Measurements from ENCODE around the gene NOX1.
"Not testable (repeated sequence)": the region's sequence is repeated elsewhere in the genome, so short reads cannot be mapped to it uniquely, and the experiment has no call there.

The NOX1 gene

DNA sequence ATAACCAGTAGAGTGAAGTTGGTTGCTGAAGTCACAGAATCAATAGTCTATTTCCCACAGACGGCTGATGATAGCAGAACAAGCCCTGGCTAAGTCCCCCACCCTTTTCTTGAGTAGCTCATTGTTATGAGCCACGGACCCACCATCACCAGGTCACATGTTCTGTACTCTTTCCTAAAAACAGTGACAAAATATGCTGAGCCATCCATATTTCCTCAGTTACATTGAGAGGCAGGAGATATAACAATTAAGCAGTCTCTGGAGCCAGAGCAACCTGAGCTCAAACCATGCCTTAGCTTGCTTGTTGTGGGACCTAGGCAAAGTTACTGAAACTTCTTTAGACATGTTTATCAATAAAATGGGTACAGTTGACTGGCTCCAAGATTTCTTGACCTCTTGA lies 56.8 kb downstream of the NOX1 start:
- no peak for DNase-seq

DNA sequence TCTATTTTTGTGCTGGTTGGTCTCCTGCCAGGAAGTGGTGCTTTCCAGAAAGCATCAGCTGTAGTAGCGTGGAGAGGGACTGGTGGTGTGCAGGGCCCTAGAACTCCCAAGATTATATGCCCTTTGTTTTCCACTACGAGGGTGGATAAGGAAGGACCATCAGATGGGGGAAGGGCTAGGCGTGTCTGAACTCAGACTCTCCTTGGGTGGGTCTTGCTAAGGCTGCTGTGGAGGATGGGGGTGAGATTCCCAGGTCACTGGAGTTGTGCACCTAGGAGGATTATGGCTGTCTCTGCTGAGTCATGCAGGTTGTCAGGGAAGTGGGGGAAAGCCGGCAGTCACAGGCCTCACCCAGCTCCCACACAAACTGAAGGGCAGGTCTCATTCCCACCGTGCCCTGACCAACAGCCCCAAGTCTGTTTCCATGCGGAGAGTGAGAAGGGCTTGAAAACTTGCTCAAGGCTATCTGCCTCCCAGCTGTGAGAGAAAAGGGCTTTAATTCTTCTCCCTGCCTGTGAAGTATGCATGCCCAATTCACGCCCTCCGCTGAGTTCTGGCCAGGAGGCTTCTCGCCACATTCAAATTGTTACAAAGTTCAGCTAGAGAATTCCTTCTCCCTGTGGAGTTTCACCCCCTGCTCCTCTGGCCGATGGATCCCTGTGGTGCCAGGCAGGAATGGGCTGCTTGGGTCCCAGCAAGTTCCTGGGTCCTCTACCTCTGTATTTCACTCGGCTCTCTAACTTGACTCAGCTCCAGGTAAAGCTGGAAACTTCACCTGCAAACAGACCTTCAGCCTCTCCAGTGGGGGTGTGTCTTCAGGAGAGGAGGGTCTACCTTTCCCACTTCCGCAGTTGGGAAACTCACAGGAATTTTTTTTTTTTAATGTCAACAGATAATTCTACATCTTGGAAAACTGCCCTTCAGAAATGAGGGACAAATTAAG lies 61.7 kb downstream of the NOX1 start:
- no peak for DNase-seq

DNA sequence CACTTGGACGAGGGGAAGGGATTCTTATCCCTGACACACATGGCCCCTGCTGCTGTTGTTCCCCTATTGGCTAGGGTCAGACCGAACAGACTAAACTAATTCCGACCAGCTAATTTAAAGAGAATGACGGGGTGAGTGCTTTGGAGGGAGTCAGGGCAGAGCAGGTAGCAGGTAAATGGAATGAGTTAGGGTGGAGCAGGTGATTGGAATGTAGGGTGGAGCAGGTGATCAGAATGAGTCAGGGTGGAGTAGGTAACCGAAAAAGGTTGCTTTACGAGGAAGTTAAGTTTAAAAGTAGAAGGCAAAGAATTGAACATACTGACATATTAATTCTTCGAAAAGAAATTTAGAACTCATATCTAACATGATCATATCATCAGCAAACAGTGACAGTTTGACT lies 65.9 kb downstream of the NOX1 start:
- DNase-seq: not testable (repeated sequence)

DNA sequence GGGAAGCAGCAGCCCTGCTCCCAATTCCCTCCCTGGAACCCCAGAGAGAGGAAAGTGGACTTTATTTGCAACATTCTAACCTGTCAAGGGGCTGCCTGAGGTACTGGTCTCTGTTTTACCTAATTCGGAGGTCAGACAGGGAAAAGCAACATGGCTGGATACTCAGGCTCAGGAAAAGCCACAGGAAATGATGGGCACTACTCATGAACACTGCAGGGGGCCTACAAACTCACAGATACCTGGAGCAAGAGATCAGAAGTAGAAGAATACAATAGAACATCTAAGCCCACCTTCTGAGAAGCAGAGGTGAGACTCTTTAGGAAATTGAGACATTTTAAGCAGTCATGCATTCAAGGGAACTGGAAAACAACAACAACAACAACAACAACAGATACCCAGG lies 69.4 kb downstream of the NOX1 start:
- no peak for DNase-seq

DNA sequence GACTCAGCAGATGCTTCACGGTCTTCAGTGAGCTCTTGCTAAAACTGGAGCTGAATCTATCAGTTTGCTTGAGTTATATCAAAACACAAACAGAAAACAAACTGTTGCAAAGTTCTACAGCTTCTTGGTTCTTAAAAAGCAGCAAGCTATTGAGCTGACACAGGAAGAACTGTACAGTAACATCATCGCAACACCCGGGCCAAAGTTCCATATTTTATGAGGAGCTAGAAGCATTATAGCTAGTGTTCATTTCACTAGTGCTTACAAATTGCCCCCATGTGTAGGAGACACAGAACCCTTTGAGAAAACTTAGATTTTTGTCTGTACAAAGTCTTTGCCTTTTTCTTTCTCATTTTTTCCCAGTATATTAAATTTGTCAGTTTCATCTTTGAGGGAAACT lies 71.3 kb downstream of the NOX1 start:
- no peak for DNase-seq

DNA sequence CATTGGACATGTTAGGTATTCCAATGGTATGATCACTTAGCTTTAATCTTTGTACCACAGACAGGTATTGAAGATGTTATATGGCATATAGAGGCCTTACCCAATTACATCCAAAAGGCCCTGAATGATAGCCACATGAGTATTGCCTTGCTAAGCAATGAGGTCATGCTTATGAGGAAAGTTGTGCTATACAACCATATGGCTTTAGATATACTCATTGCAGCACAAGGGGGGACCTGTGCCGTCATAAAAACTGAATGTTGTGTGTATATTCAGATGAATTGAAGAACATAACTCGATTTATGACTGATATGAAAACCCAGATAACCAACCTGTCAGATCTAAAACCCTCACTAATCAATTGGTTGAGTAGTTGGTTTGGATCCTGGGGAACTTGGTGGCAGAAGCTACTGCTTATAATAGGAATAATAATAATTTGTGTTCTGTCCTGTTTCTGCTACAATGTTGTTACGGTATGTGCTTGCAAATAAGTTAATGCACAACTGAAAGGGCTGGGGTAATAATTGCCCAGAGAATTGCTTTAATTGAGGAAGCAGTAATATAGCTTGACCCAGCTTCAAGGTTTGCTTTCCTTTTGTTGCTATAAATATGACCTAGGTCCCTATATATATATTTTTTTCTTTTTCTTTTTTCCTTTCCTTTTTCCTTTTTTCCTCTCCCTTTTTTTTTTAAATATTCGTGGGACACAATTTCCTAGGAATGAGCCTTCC lies 75.5 kb downstream of the NOX1 start:
- DNase-seq: no peak

DNA sequence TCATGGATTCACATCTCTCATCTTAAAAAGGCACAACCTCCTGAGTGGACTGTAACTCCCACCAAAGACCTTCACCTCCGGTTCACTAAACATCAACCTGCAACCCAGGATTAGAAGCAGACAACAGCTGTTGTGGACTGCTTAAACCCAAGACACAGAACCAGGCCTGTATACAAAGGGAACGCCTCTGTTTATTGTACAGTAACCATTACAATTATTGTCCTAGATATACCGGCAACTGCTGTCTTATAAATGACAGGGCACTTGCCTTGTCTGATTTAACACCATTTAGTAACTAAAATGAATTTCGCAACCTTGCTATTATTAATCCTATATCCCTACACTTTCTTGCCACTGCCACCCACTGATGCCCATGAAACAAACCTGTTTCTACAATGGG lies 76.8 kb downstream of the NOX1 start:
- no peak for DNase-seq

DNA sequence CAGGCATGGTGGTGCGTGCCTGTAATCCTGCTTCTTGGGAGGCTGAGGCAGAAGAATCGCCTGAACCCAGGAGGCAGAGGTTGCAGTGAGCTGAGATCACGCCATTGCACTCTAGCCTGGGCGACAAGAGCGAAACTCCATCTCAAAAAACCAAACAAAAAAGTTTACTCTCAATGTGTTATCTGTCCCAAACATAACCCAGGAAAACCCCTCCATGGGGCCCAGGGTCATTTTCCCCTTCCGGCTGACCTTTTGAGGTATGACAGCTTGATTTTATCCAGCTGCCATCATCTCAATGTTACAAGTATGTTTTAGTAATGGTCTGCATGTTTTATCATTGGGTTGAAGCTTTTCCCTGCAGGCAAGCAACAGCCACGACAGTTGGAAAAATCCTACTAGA lies 77.8 kb downstream of the NOX1 start:
- DNase-seq: not testable (repeated sequence)

Measured in stimulated activated CD4-positive, alpha-beta T cell treated with anti-CD3 and anti-CD28 coated beads, Interleukin-12 subunit alpha, Interleukin-12 subunit beta, amount 100 ng/mL, for 4 hours (primary cell).